RWPE1 (cell line): ENCODE data around the gene RFTN1.

ENCODE experiments used
- CTCF ChIA-PET: fragments of 350-600 bp; sonication (Branson Sonifier 250); formaldehyde crosslinking; extraction: SDS; loops from one replicate; lab custom pipeline; 2021; lab: Yijun Ruan, JAX
- POLR2A ChIA-PET: fragments of 400-600 bp; formaldehyde crosslinking; extraction: SDS; loops from one replicate; lab custom pipeline; 2020; ENCODE audit warnings: antibody characterized with exemption; ENCODE audit not compliant: low non-redundant PET; lab: Yijun Ruan, JAX
- DNase-seq: peaks from one replicate; pipeline ENCODE4 v3.0.0; 2012; ENCODE audit warnings: low spot score
- H3K27ac ChIP-seq: fragments of 450-650 bp; 2 replicates; pipeline ENCODE4 v1.5.1; 2017
- TF ChIP-seq, protein P1 (sequence below): fragments of 450-650 bp; conservative IDR thresholded peaks from 2 replicates; pipeline ENCODE4 v1.5.1; 2017; ENCODE audit warnings: low read depth, mild to moderate bottlenecking

RFTN1 gene

DNA sequence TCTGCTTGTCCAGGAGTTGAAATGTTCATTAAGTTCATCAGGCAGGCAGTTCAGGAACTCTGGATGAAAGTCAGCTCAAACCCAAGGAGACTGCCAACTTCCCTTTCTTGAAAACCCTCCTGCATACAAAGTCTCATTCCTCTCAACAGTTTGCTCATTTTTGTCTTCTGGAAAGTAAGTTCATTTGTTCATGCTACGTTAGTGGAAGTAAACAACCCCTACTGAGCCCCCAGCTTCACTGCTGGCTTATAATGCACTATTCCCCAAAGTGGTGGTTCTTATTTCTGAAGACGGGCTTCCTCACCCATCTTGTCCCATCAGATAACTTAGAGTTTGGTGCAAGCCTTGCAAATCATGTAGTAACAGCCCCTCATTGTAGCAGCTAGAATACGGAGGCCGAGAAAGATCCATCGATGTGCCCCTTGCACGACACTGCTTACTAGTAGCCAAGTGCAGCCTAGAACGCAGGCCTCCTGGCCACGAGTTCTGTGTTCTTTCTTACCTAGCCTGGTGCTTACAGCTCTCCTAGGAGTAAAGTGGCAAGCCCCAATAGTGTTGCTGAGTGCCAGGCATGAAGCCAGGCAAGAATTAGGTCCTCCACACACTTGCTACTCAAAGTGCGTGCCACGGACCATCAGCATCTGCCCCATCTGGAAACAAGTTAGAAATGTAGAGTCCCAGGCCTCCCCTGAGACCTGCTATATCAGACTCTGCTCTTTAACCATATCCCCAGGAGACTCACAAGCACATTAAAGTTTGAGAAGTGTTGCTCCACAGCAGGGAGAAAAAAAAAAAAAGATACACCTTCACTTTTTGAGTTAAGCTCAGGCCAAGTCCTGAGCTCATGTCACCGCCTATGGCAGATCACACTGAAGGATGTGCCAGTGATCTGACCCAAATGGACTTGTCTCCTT lies 82.5 kb downstream of the RFTN1 start:
- ChIA-PET CTCF (no interaction called here), POLR2A (no interaction called here)
- DNase-seq, result no peak
- H3K27ac ChIP-seq, result no peak overlapping the region
- TF ChIP-seq, protein P1, sequence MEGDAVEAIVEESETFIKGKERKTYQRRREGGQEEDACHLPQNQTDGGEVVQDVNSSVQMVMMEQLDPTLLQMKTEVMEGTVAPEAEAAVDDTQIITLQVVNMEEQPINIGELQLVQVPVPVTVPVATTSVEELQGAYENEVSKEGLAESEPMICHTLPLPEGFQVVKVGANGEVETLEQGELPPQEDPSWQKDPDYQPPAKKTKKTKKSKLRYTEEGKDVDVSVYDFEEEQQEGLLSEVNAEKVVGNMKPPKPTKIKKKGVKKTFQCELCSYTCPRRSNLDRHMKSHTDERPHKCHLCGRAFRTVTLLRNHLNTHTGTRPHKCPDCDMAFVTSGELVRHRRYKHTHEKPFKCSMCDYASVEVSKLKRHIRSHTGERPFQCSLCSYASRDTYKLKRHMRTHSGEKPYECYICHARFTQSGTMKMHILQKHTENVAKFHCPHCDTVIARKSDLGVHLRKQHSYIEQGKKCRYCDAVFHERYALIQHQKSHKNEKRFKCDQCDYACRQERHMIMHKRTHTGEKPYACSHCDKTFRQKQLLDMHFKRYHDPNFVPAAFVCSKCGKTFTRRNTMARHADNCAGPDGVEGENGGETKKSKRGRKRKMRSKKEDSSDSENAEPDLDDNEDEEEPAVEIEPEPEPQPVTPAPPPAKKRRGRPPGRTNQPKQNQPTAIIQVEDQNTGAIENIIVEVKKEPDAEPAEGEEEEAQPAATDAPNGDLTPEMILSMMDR, result no peak

DNA sequence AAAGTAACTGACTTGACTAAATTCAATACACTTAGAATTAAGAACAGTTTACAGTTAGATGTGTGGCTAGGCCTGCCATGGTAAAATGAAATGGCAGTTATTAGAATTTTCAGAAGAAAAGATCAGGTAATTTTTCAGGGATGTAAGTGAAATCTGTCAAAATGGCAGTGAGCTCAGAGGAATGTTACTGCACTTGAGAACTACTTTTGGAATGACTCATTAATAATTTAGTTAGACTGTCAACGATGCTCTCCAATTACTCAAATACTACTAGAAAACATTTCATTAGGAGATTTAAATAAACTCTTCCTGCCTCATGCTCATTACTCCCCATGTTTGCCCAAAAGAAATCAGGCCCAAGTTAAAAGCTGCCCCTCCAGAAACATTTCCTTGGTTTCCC lies 84.4 kb downstream of the RFTN1 start:
- ChIA-PET CTCF (no interaction called here), POLR2A (no interaction called here)
- DNase-seq, result no peak
- TF ChIP-seq, protein P1, result no peak
- H3K27ac ChIP-seq, result no peak overlapping the region

DNA sequence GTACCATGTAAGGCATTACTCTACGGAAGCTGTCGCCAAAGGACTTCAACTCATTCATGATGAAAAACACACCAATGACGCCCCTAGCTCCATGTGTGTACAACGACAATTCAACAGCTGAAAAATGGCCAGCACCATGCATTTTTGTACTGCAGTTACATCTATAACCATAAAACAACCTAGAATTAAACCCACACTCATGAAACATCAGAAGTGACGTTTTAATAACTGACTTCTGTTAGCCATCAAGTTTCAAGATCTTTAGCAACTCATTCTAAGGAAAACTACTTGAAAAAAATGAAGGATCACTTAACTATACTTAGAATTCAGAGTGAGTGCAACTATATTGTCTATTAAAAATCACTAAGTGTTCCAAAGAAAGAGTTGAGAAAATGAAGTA lies 84.9 kb downstream of the RFTN1 start:
- DNase-seq, result no peak
- H3K27ac ChIP-seq, result no peak overlapping the region
- ChIA-PET CTCF (no interaction called here), POLR2A (no interaction called here)
- TF ChIP-seq, protein P1, result no peak

DNA sequence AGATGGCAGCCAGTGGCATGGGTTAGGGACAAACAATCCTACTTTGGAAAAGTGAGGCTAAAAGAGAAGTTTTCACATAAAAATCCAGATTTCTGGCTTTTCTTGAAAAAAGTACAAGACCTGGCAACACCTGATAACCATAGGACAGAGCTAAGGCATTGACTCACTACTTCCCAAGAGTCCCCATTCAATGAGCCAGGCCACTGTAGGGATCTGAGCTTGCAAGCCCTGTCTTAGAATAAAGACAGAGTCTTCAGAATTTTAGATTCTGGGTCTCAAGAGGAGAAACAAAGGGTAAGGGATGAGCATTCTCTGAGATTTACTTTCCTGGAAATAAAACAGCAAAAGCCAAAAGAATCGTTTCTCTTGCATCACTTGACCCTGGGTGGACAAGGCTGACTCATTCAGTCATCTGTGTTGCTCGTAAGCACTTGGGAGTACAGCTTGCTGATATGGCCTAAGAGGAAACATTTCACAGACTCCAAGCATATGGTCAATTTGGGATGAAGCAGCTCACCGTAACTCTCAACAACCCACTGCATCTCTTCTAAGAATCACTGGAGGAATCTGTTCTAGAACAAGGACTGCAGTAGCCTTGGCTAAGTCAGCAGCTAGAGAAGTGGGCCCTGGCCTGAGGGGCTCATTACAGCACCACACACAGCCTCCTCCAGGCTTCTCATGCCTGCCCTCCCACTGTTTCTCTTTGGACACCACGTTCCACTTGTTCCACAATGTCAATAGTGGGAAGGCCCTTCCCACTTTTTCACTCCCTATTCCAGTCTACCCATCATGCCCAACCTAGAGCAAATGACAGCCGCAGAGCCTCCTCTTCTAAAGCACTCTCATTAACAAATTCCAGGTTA lies 86.2 kb downstream of the RFTN1 start:
- no peak for DNase-seq
- ChIA-PET CTCF (interaction anchor here (0.6 to 0.7 kb wide), 2 partner anchors 48 to 160 kb away, joined by 3 to 4 read pairs; no protein-coding TSS in a partner anchor), POLR2A (no interaction called here)
- TF ChIP-seq, protein P1, result no peak
- H3K27ac ChIP-seq, result no peak overlapping the region

DNA sequence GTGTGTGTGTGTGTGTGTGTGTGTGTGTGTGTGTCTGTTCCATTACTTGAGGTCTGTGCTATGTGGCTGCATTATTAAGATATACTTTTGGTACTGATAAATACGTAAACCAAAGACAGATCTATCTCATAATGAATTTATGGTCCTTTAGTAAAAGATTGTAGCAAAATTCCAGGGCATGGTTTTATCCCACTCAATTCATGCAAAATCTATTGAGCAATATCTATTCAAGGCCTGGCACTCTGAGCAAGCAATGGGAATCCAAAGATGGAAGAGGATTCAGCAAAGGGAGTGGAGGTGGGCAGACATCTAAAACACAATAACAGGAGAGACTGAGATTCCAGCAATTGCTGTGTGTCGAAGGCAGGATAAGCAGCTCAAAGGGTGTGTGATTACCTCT lies 86.8 kb downstream of the RFTN1 start:
- no peak overlapping the region for H3K27ac ChIP-seq

DNA sequence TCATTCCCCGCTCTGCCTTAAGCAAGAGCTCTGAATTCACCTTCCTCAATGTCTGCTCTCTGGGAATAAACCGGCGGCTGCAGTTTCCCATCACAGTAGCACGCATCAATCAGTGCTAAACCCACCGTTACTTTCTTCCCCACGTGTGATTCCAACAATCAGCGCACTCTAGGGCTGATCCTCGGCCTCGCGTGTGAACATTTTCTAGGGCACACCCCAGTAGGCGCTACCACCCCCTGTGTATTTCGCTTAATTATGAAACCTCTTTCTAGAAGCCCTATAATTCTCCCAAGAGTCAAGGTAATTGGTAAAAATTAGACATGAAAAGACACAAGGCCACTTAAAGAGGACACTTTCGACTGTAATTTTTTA lies 87.5 kb downstream of the RFTN1 start:
- TF ChIP-seq, protein P1, result no peak

More for the DNA sequence above, 86.8 kb downstream of the RFTN1 start:
- TF ChIP-seq, protein P1, result no peak
- DNase-seq, result no peak
- POLR2A ChIA-PET, result no interaction called here
- CTCF ChIA-PET, result interaction anchor here (0.7 kb wide), 1 partner anchor 159 kb away, joined by 4 read pairs; no protein-coding TSS in a partner anchor

More for the DNA sequence above, 87.5 kb downstream of the RFTN1 start:
- DNase-seq, result no peak
- ChIA-PET CTCF (no interaction called here), POLR2A (no interaction called here)
- no peak overlapping the region for H3K27ac ChIP-seq
